ENCODE data around the gene CHRNA5.

Gene CHRNA5

DNA sequence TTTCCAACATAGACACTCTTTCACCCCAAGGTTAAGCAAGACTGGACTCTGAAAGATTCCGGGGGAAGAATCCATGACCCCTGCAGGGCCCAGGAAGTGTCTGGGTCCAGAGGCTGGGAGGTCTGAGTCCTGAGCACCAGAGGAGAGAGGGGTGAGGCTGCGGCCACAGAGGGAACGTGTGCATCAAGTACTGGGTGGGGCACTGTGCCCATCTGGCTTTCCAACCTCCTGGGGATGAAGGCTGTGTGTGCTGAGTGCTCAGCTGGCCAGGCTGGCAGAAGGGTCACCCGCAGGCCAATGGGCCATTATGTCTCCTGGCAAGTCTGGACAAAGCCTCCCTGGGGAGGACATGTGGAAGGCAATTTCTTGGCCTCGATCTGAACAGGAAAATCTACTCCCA, 52.2 kb downstream of the CHRNA5 start:
- Histone ChIP-seq H3K27ac (ENCODE audit: low read length, poor library complexity, severe bottlenecking) (no peak overlapping the region), H2AFZ (ENCODE audit: low read depth, low read length) (no peak overlapping the region), H3K4ac (ENCODE audit: low read depth in 1 of 2, low read length in 2 of 2) (no peak overlapping the region), H4K8ac (ENCODE audit: low read length) (no peak overlapping the region), H3K23ac (ENCODE audit: low read length in 2 of 2) (no peak overlapping the region), H2BK12ac (ENCODE audit: low read length in 2 of 2) (peak overlapping the region in 1 of 2 experiments; percentile 42), H2AK5ac (ENCODE audit: low read length, severe bottlenecking) (no peak overlapping the region), H2BK120ac (ENCODE audit: low read depth, low read length) (no peak overlapping the region), H3K9me3 (ENCODE audit: control insufficient read depth, low read length) (no peaks in the 10 kb centered on the region), H3K27me3 (ENCODE audit: control insufficient read depth in 1 of 2, insufficient read depth in 1 of 2, low read length in 2 of 2) (peaks cover 34 to 38% of the 10 kb centered on the region in 2 experiments), H3K4me3 (ENCODE audit: insufficient read depth in 1 of 2, low read depth in 1 of 2, low read length in 2 of 2) (no peak overlapping the region), H3K9ac (ENCODE audit: low read length) (no peak overlapping the region), H4K91ac (ENCODE audit: low read length) (no peak overlapping the region), H3K4me2 (ENCODE audit: low read length, poor library complexity, severe bottlenecking) (no peak overlapping the region), H3K18ac (ENCODE audit: low read depth in 1 of 2, low read length in 2 of 2) (no peak overlapping the region), H2BK5ac (ENCODE audit: low read depth, low read length, poor library complexity, severe bottlenecking) (no peak overlapping the region), H2BK15ac (ENCODE audit: low read depth, poor library complexity, severe bottlenecking) (no peak overlapping the region), H3K14ac (ENCODE audit: low read length in 2 of 2) (no peak overlapping the region), H3K4me1 (ENCODE audit: control insufficient read depth, insufficient read depth, low read depth, low read length) (peaks cover 14% of the 10 kb centered on the region), H3K79me1 (replicated peaks; ENCODE audit: low read length, poor library complexity, severe bottlenecking) (no peaks in the 10 kb centered on the region), H3K36me3 (ENCODE audit: control insufficient read depth in 1 of 2, insufficient read depth in 2 of 2, low read depth in 1 of 2, low read length in 2 of 2) (no peaks in the 10 kb centered on the region)
- 92% methylated on average over 4 of the region's 5 CpGs for WGBS
- no peak for DNase-seq

DNA sequence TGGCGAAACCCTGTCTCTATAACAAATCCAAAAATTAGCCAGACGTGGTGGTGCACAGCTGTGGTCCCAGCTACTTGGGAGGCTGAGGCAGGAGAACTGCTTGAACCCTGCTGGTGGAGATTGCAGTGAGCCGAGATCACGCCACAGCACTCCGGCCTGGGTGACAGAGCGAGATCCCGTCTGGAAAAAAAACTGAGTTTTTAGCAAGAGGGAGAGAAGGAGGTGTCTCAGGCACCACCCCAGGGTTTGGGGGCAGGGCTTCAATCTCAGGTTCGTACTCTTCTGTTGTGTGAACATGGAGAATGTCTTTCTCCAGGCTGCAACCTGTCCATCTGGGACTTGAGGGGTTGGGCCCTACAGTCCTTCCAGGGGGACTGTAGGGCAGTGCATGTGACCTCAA, 52.7 kb downstream of the CHRNA5 start:
- DNase-seq = no peak
- Histone ChIP-seq H2AFZ (ENCODE audit: low read depth, low read length) (no peak overlapping the region), H2BK5ac (ENCODE audit: low read depth, low read length, poor library complexity, severe bottlenecking) (no peak overlapping the region), H2BK15ac (ENCODE audit: low read depth, poor library complexity, severe bottlenecking) (no peak overlapping the region), H3K9ac (ENCODE audit: low read length) (no peak overlapping the region), H4K91ac (ENCODE audit: low read length) (no peak overlapping the region), H3K27ac (ENCODE audit: low read length, poor library complexity, severe bottlenecking) (no peak overlapping the region), H3K9me3 (ENCODE audit: control insufficient read depth, low read length) (no peaks in the 10 kb centered on the region), H3K79me1 (replicated peaks; ENCODE audit: low read length, poor library complexity, severe bottlenecking) (no peaks in the 10 kb centered on the region), H2BK12ac (ENCODE audit: low read length in 2 of 2) (no peak overlapping the region), H3K4me1 (ENCODE audit: control insufficient read depth, insufficient read depth, low read depth, low read length) (peaks cover 14% of the 10 kb centered on the region), H3K18ac (ENCODE audit: low read depth in 1 of 2, low read length in 2 of 2) (no peak overlapping the region), H2AK5ac (ENCODE audit: low read length, severe bottlenecking) (no peak overlapping the region), H3K4ac (ENCODE audit: low read depth in 1 of 2, low read length in 2 of 2) (no peak overlapping the region), H3K4me3 (ENCODE audit: insufficient read depth in 1 of 2, low read depth in 1 of 2, low read length in 2 of 2) (no peak overlapping the region), H3K36me3 (ENCODE audit: control insufficient read depth in 1 of 2, insufficient read depth in 2 of 2, low read depth in 1 of 2, low read length in 2 of 2) (no peaks in the 10 kb centered on the region), H3K23ac (ENCODE audit: low read length in 2 of 2) (no peak overlapping the region), H2BK120ac (ENCODE audit: low read depth, low read length) (no peak overlapping the region), H3K14ac (ENCODE audit: low read length in 2 of 2) (no peak overlapping the region), H3K27me3 (ENCODE audit: control insufficient read depth in 1 of 2, insufficient read depth in 1 of 2, low read length in 2 of 2) (peaks cover 34 to 44% of the 10 kb centered on the region in 2 experiments), H3K4me2 (ENCODE audit: low read length, poor library complexity, severe bottlenecking) (no peak overlapping the region), H4K8ac (ENCODE audit: low read length) (no peak overlapping the region)
- 71% methylated on average over 8 of the region's 8 CpGs for WGBS

DNA sequence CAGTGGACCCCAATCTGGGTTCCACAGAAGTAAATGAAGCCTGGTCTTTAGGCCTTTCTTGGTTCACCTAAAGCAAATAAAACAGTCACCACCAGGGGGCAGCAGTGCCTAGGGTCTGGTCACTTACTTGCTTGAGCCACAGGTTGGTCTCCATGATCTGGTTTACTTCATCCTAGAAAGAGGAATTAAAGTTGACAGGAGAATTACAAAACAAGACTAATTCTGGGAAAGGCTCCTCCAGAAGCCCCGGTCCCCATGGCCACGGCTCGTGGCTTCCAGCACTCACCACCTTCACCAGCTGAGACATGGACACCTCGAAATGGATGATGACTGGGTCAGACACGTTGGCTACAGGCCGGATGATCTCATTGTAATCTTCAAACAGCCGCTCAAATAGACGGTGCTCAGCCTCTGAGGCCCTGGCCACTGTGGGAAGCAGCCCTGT, 53.2 kb downstream of the CHRNA5 start:
- Histone ChIP-seq H3K9ac (ENCODE audit: low read length) (no peak overlapping the region), H2BK5ac (ENCODE audit: low read depth, low read length, poor library complexity, severe bottlenecking) (no peak overlapping the region), H3K4ac (ENCODE audit: low read depth in 1 of 2, low read length in 2 of 2) (no peak overlapping the region), H3K4me1 (ENCODE audit: control insufficient read depth, insufficient read depth, low read depth, low read length) (peaks cover 14% of the 10 kb centered on the region), H2BK120ac (ENCODE audit: low read depth, low read length) (no peak overlapping the region), H3K9me3 (ENCODE audit: control insufficient read depth, low read length) (no peaks in the 10 kb centered on the region), H3K27me3 (ENCODE audit: control insufficient read depth in 1 of 2, insufficient read depth in 1 of 2, low read length in 2 of 2) (peaks cover 34 to 48% of the 10 kb centered on the region in 2 experiments), H3K27ac (ENCODE audit: low read length, poor library complexity, severe bottlenecking) (no peak overlapping the region), H2BK12ac (ENCODE audit: low read length in 2 of 2) (no peak overlapping the region), H3K4me3 (ENCODE audit: insufficient read depth in 1 of 2, low read depth in 1 of 2, low read length in 2 of 2) (no peak overlapping the region), H3K14ac (ENCODE audit: low read length in 2 of 2) (no peak overlapping the region), H3K36me3 (ENCODE audit: control insufficient read depth in 1 of 2, insufficient read depth in 2 of 2, low read depth in 1 of 2, low read length in 2 of 2) (no peaks in the 10 kb centered on the region), H3K18ac (ENCODE audit: low read depth in 1 of 2, low read length in 2 of 2) (no peak overlapping the region), H4K8ac (ENCODE audit: low read length) (no peak overlapping the region), H3K79me1 (replicated peaks; ENCODE audit: low read length, poor library complexity, severe bottlenecking) (no peaks in the 10 kb centered on the region), H4K91ac (ENCODE audit: low read length) (no peak overlapping the region), H3K4me2 (ENCODE audit: low read length, poor library complexity, severe bottlenecking) (no peak overlapping the region), H2BK15ac (ENCODE audit: low read depth, poor library complexity, severe bottlenecking) (no peak overlapping the region), H3K23ac (ENCODE audit: low read length in 2 of 2) (no peak overlapping the region), H2AK5ac (ENCODE audit: low read length, severe bottlenecking) (no peak overlapping the region), H2AFZ (ENCODE audit: low read depth, low read length) (no peak overlapping the region)
- 18% methylated on average over 8 of the region's 8 CpGs for WGBS
- peak; percentile 91 for DNase-seq

DNA sequence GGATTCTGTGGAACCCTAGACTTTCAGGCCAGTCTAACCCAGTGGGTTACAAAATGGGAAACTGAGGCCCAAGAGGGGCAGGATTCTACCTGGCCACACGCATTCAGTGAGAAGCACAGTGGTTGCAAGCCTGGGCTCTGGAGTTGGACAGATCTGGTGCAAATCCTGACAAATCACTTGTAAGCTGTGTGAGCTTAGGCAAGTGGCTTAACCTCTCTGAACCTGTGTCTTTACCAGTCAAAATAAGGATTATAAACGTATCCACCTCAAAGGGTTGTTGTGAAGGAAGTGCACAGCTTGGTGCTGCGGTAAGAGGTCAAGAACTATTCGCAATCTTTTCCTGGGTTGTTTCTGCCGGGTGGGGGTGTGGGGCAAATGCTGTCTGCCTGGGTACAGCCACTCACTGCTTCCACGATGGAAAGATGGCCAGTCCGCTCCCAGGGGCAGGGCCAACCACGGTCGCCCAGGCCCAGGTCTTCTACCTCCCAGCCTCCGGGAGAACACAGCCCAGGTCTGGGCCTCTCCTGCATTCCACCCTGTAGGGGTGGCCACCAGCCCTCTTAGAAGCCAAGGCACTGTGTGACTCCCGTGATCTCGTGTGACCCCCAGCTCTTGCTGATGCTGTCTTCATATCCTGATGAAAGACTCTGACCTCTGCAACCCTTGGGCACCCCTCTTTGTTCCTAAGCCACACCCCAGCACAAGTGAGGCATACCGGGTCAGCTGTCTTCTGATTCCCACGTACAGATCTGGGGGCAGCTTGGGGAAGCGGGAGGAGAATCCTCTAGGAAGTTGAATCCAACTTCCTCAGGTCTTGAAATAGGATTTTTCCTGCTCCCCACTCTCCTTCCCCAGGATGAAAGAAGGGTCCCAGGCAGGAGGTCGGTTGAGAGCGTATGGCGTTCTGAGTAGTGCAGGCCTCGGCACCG, 54.0 kb downstream of the CHRNA5 start:
- Histone ChIP-seq H3K4ac (ENCODE audit: low read depth in 1 of 2, low read length in 2 of 2) (no peak overlapping the region), H4K91ac (ENCODE audit: low read length) (no peak overlapping the region), H2BK120ac (ENCODE audit: low read depth, low read length) (no peak overlapping the region)

More for the DNA sequence above, 54.0 kb downstream of the CHRNA5 start:
- H2BK5ac ChIP-seq (ENCODE audit: low read depth, low read length, poor library complexity, severe bottlenecking) = no peak overlapping the region
- H3K9ac ChIP-seq (ENCODE audit: low read length) = no peak overlapping the region
- no peak overlapping the region for H3K18ac ChIP-seq (ENCODE audit: low read depth in 1 of 2, low read length in 2 of 2)
- no peak overlapping the region for H3K4me2 ChIP-seq (ENCODE audit: low read length, poor library complexity, severe bottlenecking)
- no peak overlapping the region for H2BK12ac ChIP-seq (ENCODE audit: low read length in 2 of 2)
- DNase-seq = no peak
- H2AFZ ChIP-seq (ENCODE audit: low read depth, low read length) = no peak overlapping the region
- H3K4me3 ChIP-seq (ENCODE audit: insufficient read depth in 1 of 2, low read depth in 1 of 2, low read length in 2 of 2) = no peak overlapping the region
- no peak overlapping the region for H3K23ac ChIP-seq (ENCODE audit: low read length in 2 of 2)
- no peak overlapping the region for H4K8ac ChIP-seq (ENCODE audit: low read length)
- H3K9me3 ChIP-seq (ENCODE audit: control insufficient read depth, low read length) = no peaks in the 10 kb centered on the region
- no peaks in the 10 kb centered on the region for H3K36me3 ChIP-seq (ENCODE audit: control insufficient read depth in 1 of 2, insufficient read depth in 2 of 2, low read depth in 1 of 2, low read length in 2 of 2)
- no peak overlapping the region for H3K27ac ChIP-seq (ENCODE audit: low read length, poor library complexity, severe bottlenecking)
- H2AK5ac ChIP-seq (ENCODE audit: low read length, severe bottlenecking) = no peak overlapping the region
- H3K27me3 ChIP-seq (ENCODE audit: control insufficient read depth in 1 of 2, insufficient read depth in 1 of 2, low read length in 2 of 2) = peaks cover 40 to 56% of the 10 kb centered on the region in 2 experiments
- WGBS = 52% methylated on average over 18 of the region's 20 CpGs
- peaks cover 14% of the 10 kb centered on the region for H3K4me1 ChIP-seq (ENCODE audit: control insufficient read depth, insufficient read depth, low read depth, low read length)
- no peaks in the 10 kb centered on the region for H3K79me1 ChIP-seq (replicated peaks; ENCODE audit: low read length, poor library complexity, severe bottlenecking)
- no peak overlapping the region for H3K14ac ChIP-seq (ENCODE audit: low read length in 2 of 2)
- H2BK15ac ChIP-seq (ENCODE audit: low read depth, poor library complexity, severe bottlenecking) = no peak overlapping the region

All from mesenchymal stem cell (in vitro differentiated cells and primary cell).